ENCODE data around the gene GAS2L2.

DNA sequence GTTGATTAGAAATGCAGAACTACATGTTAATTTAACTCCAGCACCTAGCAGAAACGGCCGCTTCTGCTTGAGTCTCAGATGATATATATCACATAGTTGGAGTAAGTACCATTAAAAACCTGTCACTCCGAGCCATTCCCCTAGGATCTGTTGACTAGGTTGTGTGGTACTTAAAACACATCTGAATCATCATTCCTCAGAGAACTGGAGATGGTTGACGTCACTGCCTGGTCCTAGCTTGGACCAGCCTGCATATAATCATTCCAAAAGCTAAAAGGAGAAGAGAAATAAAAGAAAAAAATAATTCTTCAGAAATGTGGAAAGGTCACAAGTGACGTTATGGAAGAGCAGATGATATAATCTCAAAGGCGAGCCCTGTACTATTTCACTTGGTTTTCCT lies 52.9 kb downstream of the GAS2L2 start:
- TF ChIP-seq NR1H2 (CRISPR knock-in tag; IDR thresholded peaks at IDR 0.05) (no peak), SMAD3 (CRISPR knock-in tag; IDR thresholded peaks at IDR 0.05; ENCODE audit: borderline replicate concordance) (no peak), TEAD4 (CRISPR knock-in tag; IDR thresholded peaks at IDR 0.05) (no peak), CREB1 (CRISPR knock-in tag; IDR thresholded peaks at IDR 0.05) (no peak), GABPB1 (CRISPR knock-in tag; IDR thresholded peaks at IDR 0.05) (no peak), FOXK1 (CRISPR knock-in tag; IDR thresholded peaks at IDR 0.05) (no peak)
- TF ChIP-seq, protein P1, sequence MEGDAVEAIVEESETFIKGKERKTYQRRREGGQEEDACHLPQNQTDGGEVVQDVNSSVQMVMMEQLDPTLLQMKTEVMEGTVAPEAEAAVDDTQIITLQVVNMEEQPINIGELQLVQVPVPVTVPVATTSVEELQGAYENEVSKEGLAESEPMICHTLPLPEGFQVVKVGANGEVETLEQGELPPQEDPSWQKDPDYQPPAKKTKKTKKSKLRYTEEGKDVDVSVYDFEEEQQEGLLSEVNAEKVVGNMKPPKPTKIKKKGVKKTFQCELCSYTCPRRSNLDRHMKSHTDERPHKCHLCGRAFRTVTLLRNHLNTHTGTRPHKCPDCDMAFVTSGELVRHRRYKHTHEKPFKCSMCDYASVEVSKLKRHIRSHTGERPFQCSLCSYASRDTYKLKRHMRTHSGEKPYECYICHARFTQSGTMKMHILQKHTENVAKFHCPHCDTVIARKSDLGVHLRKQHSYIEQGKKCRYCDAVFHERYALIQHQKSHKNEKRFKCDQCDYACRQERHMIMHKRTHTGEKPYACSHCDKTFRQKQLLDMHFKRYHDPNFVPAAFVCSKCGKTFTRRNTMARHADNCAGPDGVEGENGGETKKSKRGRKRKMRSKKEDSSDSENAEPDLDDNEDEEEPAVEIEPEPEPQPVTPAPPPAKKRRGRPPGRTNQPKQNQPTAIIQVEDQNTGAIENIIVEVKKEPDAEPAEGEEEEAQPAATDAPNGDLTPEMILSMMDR (IDR thresholded peaks at IDR 0.05) = no peak
- TF ChIP-seq, protein P2, sequence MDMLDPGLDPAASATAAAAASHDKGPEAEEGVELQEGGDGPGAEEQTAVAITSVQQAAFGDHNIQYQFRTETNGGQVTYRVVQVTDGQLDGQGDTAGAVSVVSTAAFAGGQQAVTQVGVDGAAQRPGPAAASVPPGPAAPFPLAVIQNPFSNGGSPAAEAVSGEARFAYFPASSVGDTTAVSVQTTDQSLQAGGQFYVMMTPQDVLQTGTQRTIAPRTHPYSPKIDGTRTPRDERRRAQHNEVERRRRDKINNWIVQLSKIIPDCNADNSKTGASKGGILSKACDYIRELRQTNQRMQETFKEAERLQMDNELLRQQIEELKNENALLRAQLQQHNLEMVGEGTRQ (CRISPR knock-in tag; IDR thresholded peaks at IDR 0.05) = no peak
- TF ChIP-seq, protein P3, sequence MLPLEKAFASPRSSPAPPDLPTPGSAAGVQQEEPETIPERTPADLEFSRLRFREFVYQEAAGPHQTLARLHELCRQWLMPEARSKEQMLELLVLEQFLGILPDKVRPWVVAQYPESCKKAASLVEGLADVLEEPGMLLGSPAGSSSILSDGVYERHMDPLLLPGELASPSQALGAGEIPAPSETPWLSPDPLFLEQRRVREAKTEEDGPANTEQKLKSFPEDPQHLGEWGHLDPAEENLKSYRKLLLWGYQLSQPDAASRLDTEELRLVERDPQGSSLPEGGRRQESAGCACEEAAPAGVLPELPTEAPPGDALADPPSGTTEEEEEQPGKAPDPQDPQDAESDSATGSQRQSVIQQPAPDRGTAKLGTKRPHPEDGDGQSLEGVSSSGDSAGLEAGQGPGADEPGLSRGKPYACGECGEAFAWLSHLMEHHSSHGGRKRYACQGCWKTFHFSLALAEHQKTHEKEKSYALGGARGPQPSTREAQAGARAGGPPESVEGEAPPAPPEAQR (CRISPR knock-in tag; IDR thresholded peaks at IDR 0.05) = no peak
- TF ChIP-seq, protein P4, sequence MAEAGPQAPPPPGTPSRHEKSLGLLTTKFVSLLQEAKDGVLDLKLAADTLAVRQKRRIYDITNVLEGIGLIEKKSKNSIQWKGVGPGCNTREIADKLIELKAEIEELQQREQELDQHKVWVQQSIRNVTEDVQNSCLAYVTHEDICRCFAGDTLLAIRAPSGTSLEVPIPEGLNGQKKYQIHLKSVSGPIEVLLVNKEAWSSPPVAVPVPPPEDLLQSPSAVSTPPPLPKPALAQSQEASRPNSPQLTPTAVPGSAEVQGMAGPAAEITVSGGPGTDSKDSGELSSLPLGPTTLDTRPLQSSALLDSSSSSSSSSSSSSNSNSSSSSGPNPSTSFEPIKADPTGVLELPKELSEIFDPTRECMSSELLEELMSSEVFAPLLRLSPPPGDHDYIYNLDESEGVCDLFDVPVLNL (CRISPR knock-in tag; IDR thresholded peaks at IDR 0.05; ENCODE audit: borderline replicate concordance, low read depth) = no peak
- TF ChIP-seq, protein P5, sequence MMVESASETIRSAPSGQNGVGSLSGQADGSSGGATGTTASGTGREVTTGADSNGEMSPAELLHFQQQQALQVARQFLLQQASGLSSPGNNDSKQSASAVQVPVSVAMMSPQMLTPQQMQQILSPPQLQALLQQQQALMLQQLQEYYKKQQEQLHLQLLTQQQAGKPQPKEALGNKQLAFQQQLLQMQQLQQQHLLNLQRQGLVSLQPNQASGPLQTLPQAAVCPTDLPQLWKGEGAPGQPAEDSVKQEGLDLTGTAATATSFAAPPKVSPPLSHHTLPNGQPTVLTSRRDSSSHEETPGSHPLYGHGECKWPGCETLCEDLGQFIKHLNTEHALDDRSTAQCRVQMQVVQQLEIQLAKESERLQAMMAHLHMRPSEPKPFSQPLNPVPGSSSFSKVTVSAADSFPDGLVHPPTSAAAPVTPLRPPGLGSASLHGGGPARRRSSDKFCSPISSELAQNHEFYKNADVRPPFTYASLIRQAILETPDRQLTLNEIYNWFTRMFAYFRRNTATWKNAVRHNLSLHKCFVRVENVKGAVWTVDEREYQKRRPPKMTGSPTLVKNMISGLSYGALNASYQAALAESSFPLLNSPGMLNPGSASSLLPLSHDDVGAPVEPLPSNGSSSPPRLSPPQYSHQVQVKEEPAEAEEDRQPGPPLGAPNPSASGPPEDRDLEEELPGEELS (CRISPR knock-in tag; IDR thresholded peaks at IDR 0.05) = no peak
- TF ChIP-seq, protein P6, sequence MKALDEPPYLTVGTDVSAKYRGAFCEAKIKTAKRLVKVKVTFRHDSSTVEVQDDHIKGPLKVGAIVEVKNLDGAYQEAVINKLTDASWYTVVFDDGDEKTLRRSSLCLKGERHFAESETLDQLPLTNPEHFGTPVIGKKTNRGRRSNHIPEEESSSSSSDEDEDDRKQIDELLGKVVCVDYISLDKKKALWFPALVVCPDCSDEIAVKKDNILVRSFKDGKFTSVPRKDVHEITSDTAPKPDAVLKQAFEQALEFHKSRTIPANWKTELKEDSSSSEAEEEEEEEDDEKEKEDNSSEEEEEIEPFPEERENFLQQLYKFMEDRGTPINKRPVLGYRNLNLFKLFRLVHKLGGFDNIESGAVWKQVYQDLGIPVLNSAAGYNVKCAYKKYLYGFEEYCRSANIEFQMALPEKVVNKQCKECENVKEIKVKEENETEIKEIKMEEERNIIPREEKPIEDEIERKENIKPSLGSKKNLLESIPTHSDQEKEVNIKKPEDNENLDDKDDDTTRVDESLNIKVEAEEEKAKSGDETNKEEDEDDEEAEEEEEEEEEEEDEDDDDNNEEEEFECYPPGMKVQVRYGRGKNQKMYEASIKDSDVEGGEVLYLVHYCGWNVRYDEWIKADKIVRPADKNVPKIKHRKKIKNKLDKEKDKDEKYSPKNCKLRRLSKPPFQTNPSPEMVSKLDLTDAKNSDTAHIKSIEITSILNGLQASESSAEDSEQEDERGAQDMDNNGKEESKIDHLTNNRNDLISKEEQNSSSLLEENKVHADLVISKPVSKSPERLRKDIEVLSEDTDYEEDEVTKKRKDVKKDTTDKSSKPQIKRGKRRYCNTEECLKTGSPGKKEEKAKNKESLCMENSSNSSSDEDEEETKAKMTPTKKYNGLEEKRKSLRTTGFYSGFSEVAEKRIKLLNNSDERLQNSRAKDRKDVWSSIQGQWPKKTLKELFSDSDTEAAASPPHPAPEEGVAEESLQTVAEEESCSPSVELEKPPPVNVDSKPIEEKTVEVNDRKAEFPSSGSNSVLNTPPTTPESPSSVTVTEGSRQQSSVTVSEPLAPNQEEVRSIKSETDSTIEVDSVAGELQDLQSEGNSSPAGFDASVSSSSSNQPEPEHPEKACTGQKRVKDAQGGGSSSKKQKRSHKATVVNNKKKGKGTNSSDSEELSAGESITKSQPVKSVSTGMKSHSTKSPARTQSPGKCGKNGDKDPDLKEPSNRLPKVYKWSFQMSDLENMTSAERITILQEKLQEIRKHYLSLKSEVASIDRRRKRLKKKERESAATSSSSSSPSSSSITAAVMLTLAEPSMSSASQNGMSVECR (CRISPR knock-in tag; IDR thresholded peaks at IDR 0.05; ENCODE audit: borderline replicate concordance) = no peak
- TF ChIP-seq, protein P7, sequence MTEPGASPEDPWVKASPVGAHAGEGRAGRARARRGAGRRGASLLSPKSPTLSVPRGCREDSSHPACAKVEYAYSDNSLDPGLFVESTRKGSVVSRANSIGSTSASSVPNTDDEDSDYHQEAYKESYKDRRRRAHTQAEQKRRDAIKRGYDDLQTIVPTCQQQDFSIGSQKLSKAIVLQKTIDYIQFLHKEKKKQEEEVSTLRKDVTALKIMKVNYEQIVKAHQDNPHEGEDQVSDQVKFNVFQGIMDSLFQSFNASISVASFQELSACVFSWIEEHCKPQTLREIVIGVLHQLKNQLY (CRISPR knock-in tag; IDR thresholded peaks at IDR 0.05) = no peak
